Measurements from ENCODE around the gene KAT6B.

Gene KAT6B

GRCh38 chr10:74982634-74982982, 156.2 kb downstream of the KAT6B start:
- H3K4me3 ChIP-seq (ENCODE audit: low read length) = no peak overlapping the region
- TF ChIP-seq, protein P1, sequence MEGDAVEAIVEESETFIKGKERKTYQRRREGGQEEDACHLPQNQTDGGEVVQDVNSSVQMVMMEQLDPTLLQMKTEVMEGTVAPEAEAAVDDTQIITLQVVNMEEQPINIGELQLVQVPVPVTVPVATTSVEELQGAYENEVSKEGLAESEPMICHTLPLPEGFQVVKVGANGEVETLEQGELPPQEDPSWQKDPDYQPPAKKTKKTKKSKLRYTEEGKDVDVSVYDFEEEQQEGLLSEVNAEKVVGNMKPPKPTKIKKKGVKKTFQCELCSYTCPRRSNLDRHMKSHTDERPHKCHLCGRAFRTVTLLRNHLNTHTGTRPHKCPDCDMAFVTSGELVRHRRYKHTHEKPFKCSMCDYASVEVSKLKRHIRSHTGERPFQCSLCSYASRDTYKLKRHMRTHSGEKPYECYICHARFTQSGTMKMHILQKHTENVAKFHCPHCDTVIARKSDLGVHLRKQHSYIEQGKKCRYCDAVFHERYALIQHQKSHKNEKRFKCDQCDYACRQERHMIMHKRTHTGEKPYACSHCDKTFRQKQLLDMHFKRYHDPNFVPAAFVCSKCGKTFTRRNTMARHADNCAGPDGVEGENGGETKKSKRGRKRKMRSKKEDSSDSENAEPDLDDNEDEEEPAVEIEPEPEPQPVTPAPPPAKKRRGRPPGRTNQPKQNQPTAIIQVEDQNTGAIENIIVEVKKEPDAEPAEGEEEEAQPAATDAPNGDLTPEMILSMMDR (conservative IDR thresholded peaks at IDR 0.05; ENCODE audit: low read length) = no peak

GRCh38 chr10:74983383-74983782, 157.0 kb downstream of the KAT6B start:
- no peak for DNase-seq (ENCODE audit: low read depth)
- no peak overlapping the region for H3K4me3 ChIP-seq (ENCODE audit: low read length)
- TF ChIP-seq, protein P1 (conservative IDR thresholded peaks at IDR 0.05; ENCODE audit: low read length) = no peak

More at GRCh38 chr10:74982634-74982982, 156.2 kb downstream of the KAT6B start:
- no peak for DNase-seq (ENCODE audit: low read depth)

DNA sequence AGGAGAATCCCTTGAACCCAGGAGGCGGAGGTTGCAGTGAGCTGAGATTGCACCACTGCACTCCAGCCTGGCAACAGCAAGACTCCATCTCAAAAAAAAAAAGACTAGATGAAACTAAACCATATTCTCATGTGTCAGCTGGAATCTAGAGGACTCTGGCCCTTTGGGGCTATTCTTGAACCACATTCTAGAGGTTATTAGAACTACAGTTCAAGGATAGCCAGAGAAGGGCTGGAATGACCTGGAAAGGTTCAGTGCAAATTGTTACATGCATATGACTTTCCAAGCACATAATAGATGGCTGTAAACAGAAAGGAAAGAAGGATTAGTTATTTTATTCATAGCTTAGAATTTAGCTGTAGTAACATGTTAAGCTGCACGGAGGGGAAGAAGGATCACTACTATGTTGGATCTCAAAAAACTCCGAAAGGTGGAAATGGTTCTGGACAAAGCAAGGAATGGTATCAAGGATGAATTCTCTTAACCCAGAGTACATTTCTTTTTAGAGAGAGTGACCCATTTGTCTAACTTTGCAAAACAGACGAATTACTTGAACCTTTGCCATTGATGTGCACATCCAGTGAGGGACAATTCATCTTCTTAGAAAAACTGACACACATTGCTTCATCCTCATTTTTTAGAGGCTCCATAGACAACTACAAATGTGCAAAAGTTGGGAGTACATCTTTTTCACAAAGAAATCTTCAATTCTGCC, 161.1 kb downstream of the KAT6B start:
- peak; percentile 80 for DNase-seq (ENCODE audit: low read depth)
- TF ChIP-seq, protein P1 (conservative IDR thresholded peaks at IDR 0.05; ENCODE audit: low read length) = no peak
- H3K4me3 ChIP-seq (ENCODE audit: low read length) = no peak overlapping the region

DNA sequence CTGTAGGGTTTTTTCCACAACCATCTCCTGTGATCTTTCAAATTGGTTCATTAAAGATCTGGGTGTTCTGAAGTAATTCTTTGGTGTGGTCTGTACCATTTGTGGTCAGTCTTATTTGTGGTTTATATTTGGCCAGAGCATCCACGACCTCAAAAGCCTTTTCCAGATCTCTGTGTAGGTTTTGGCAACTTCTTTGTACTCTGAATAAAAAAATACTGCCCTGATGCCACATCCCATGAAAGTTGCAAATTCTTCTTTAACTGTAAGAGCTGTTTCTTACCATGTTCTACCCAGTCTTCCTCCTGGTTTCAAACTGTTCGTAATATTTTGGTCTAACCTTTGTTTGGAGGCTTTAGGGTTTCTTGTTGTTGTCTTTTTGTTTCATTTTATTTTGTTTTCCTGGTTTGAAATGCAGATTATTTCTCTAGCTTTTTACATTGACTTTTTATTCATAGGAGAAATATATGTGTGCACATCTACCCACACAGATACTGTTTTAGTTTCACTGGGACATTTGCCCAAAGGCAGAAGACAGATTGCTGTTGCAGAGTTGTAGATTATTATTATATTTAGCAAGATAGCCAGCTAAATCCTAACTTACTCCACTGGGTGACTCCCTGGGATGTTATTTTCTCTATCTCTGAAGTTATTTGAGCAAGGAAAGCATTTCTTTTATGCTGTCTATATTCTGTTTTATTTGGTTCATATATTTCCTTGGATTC, 161.8 kb downstream of the KAT6B start:
- TF ChIP-seq, protein P1 (conservative IDR thresholded peaks at IDR 0.05; ENCODE audit: low read length) = no peak

GRCh38 chr10:74988832-74989561, 162.6 kb downstream of the KAT6B start:
- peak; percentile 23 for DNase-seq (ENCODE audit: low read depth)
- no peak overlapping the region for H3K4me3 ChIP-seq (ENCODE audit: low read length)
- TF ChIP-seq, protein P1 (conservative IDR thresholded peaks at IDR 0.05; ENCODE audit: low read length) = no peak

More for the DNA sequence above, 161.8 kb downstream of the KAT6B start:
- peak; percentile 74 for DNase-seq (ENCODE audit: low read depth)
- no peak overlapping the region for H3K4me3 ChIP-seq (ENCODE audit: low read length)

DNA sequence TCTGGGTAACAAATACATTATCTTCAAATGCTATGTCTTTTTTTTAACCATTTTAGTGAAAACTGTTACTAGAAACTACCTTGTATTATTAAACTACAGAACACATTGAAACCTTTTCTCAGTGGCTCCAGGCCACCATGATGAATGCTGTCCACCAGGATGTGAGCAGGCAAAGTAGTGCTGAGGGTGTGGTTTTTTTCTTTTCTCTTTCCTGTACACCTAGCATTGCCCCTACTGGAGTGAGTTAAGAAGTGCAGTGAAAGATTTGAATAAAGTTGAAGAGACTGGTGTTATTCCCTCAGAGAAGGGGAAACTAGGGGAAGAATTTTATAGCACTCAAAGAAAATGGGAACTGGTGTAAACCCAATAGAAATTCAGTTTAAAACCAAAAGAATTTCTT, 165.0 kb downstream of the KAT6B start:
- TF ChIP-seq, protein P1 (conservative IDR thresholded peaks at IDR 0.05; ENCODE audit: low read length) = 0 out of 2 replicates have a peak, but pooled peaks have one; percentile 28
- no peak for DNase-seq (ENCODE audit: low read depth)
- no peak overlapping the region for H3K4me3 ChIP-seq (ENCODE audit: low read length)

All from AG10803 (cell line).